ENCODE measurements around the gene TMPRSS4.

- TF ChIP-seq CTCF (IDR thresholded peaks at IDR 0.05; ENCODE audit: low read length) (no peak), EZH2phosphoT487 (IDR thresholded peaks at IDR 0.05; ENCODE audit: low read length) (no peak), EZH2 (optimal IDR thresholded peaks at IDR 0.05; ENCODE audit: low read depth, low read length) (no peak)
Measured at GRCh38 chr11:118129471-118130172, 52.7 kb downstream of the TMPRSS4 start.
